ENCODE results near the gene SERPINE1. TPM values are rescaled to one million over a fixed set of nuclear protein-coding genes. Genes with fewer than 3 reads are reported as not detected.

SERPINE1 gene
- total RNA-seq (2022; extraction: Qiagen RNA extraction) = 1,539 to 2,200 TPM (median 1,878 TPM) in 5 replicates

GRCh38 chr7:101126651-101127459 is at the start of gene SERPINE1:
Gene SERPINE1, plus strand, starts transcription at chr7:101127104. Its CDS starts 1,290 bp downstream, at chr7:101128394.

DNA sequence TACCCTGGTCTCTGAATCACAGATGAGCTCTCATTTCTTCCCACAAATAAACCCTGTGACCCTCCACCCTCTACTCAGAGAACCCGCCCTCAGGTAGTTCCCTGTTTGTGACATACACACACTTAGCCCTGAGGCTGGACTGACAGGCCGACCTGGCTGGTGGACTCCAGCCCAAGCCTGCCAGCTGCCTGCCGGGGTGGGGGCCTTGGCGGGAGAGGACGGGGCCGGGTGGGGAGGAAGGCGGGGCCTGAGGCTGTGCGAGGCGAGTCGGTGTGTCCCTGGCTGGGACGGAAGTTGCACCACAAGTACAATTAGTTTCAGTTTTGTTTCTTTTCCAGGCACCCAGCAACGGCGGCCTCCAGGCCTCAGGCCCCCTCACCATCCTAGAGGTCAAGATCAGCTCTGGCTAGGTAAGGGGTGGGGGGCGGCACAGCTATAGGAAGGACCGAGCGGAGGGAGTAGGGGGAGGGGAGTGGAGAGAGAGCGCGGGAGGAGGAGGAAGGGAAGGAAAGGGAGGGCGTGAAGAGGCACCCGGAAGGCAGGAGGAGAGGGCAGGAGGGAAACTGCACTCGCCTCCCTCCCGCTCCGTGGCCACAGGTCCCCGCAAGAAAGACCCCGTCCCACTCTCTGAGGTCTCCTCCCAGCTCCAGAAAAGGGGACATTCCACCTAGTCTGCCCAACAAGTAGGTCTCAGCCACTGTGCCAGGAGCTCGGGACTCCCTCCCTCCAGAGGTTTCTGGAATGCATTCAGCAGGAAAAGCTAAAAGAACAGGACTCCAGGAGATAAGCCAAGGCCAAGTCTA is 41.5 kb upstream of the SERPINE1 start, which contains the start of gene TRIM56:
Gene TRIM56 (plus strand): TSS at position 320 of the 803 bp plus-strand sequence. CDS start 1,832 bp downstream, outside the sequence.

GRCh38 chr7:101153969-101154692 is 27.2 kb downstream of the SERPINE1 start, which contains the start of gene AP1S1:
Gene AP1S1, plus strand, starts transcription at chr7:101154476. Its CDS starts 39 bp downstream, at chr7:101154515.

GRCh38 chr7:101165075-101165957 is 38.4 kb downstream of the SERPINE1 start, which contains the start of gene VGF:
Gene VGF, minus strand, starts transcription at chr7:101165569. Its CDS starts 726 bp downstream, at chr7:101164843.

DNA sequence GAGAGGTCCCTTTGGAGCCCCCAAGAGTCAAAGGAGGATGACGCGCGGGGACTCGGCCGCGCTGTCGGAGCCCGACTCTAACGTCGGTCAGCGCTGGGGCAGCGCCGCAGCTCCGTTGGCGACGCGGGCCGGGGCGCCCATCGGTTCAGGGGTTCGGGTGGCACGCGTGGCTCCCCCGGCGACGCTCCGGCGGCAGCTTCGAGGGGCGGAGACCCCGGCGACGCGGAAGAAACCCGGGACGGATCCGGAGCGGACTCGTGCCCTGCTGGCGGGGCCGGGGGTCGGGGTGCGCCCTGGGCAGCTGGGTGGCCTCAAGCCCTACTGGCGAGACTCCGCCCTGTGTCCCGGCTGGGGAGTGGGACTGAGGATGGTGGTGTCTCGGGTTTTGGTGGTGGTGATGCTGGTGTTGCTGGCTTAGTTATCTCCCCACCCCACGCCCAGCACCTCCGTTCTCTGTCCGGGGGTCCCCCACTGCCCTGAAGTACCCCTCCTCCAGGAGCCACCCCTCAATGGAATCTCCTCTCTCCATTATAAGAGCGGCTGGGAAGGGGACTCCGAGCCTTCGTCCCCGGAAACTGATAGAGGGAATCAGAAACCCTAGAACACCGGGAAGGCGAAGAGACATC is 53.3 kb downstream of the SERPINE1 start, which contains the start of gene NAT16:
Gene NAT16 (minus strand): TSS at position 164 of the 626 bp plus-strand sequence. CDS start 5,486 bp downstream, outside the sequence.

Other genes starting within 250 kb of the SERPINE1 start
- 3.9 to 6.1 TPM (median 4.5 TPM) in 5 replicates for gene UFSP1, start 237.4 kb upstream of the SERPINE1 start, total RNA-seq (2022; extraction: Qiagen RNA extraction)
- gene ACHE, start 231.2 kb upstream of the SERPINE1 start, total RNA-seq (2022; extraction: Qiagen RNA extraction) = 1.6 to 3.3 TPM (median 2.6 TPM) in 5 replicates
- gene MUC3A, start 177.6 kb upstream of the SERPINE1 start, total RNA-seq (2022; extraction: Qiagen RNA extraction) = 13.2 to 27.0 TPM (median 23.2 TPM) in 5 replicates
- 13.7 to 18.6 TPM (median 16.4 TPM) in 5 replicates for gene MUC12, start 157.5 kb upstream of the SERPINE1 start, total RNA-seq (2022; extraction: Qiagen RNA extraction)
- gene MUC17, start 107.0 kb upstream of the SERPINE1 start, total RNA-seq (2022; extraction: Qiagen RNA extraction) = 0.02 to 0.14 TPM (median 0.03 TPM) in 5 replicates
- gene TRIM56, start 41.6 kb upstream of the SERPINE1 start, total RNA-seq (2022; extraction: Qiagen RNA extraction) = 9.8 to 19.3 TPM (median 17.2 TPM) in 5 replicates
- 124 to 149 TPM (median 129 TPM) in 5 replicates for gene AP1S1, start 27.4 kb downstream of the SERPINE1 start, total RNA-seq (2022; extraction: Qiagen RNA extraction)
- gene VGF, start 38.5 kb downstream of the SERPINE1 start, total RNA-seq (2022; extraction: Qiagen RNA extraction) = 9.7 to 28.7 TPM (median 20.3 TPM) in 5 replicates
- 0.09 to 0.21 TPM (median 0.12 TPM) in 5 replicates for gene NAT16, start 53.2 kb downstream of the SERPINE1 start, total RNA-seq (2022; extraction: Qiagen RNA extraction)
- gene MOGAT3, start 73.9 kb downstream of the SERPINE1 start, total RNA-seq (2022; extraction: Qiagen RNA extraction) = 0.20 TPM in 1 of 5 replicates, not detected in the others
- gene PLOD3, start 90.5 kb downstream of the SERPINE1 start, total RNA-seq (2022; extraction: Qiagen RNA extraction) = 66.2 to 92.5 TPM (median 87.1 TPM) in 5 replicates
- gene ZNHIT1, start 91.1 kb downstream of the SERPINE1 start, total RNA-seq (2022; extraction: Qiagen RNA extraction) = 67.6 to 90.3 TPM (median 82.7 TPM) in 5 replicates
- 6.1 to 12.2 TPM (median 10.6 TPM) in 5 replicates for gene CLDN15, start 110.7 kb downstream of the SERPINE1 start, total RNA-seq (2022; extraction: Qiagen RNA extraction)
- gene FIS1, start 118.0 kb downstream of the SERPINE1 start, total RNA-seq (2022; extraction: Qiagen RNA extraction) = 129 to 139 TPM (median 132 TPM) in 5 replicates
- 46.7 to 51.6 TPM (median 51.0 TPM) in 5 replicates for gene IFT22, start 194.7 kb downstream of the SERPINE1 start, total RNA-seq (2022; extraction: Qiagen RNA extraction)
- 0.42 to 0.72 TPM (median 0.64 TPM) in 5 replicates for gene COL26A1, start 235.8 kb downstream of the SERPINE1 start, total RNA-seq (2022; extraction: Qiagen RNA extraction)